ENCODE data around the gene MYO19. TPM values are rescaled to one million over a fixed set of nuclear protein-coding genes. Genes with fewer than 3 reads are reported as not detected.
"Not testable (repeated sequence)": the region's sequence is repeated elsewhere in the genome, so short reads cannot be mapped to it uniquely, and the experiment has no call there.

Gene MYO19
- polyA plus RNA-seq, 3 donors from 2014 or later = 2.8 to 8.3 (median 4.1) TPM

DNA sequence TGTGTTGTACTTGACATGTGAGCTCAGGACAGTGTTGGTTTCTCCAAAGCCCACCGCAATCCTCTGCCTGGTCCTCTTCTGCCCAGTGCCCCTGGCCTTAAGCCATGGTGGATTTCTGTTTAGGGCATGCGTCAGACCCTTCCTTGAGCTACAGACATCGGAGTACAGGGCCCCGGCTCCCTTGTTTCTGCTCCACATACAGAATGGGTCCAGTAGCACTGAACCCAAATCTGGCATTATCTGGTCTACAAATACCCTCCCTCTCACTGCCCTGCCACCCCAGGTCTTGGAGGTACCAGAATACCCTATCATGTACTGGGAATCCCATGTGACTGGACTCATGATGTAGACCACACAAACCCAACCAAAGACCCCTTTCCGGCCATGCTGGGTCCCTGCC lies 75.6 kb downstream of the MYO19 start:
- H3K9me3 Mint-ChIP-seq = no peaks in the 10 kb centered on the region
- no peaks in the 10 kb centered on the region for H3K4me1 Mint-ChIP-seq
- H3K27ac Mint-ChIP-seq = no peak overlapping the region
- H3K36me3 Mint-ChIP-seq = no peaks in the 10 kb centered on the region
- H3K27me3 Mint-ChIP-seq (ENCODE audit: low read depth in 3 of 3) = peaks cover 5 to 18% (median 7%) of the 10 kb centered on the region in 3 donors
- no peak overlapping the region for H3K4me3 Mint-ChIP-seq
- DNase-seq = no peak

DNA sequence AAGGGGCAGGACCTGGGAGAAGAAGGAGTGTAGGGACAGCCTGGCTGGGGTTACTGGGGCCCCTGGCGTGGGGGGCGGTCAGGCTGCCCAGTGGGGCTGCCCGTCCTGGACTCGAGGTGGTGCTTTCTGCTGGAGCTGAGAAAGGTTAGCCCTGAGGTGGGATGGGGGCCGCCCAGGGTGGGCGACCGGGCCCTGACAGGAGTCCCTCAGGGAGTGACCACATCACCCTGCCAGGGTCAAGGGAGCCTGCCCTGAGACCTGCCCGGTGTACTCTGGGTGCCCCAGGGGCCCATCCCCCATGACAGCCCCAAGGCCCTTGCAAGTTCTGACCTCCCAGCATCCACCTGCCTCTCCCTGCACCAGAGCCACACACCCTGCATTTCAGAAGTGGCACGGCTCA lies 77.0 kb downstream of the MYO19 start:
- H3K4me3 Mint-ChIP-seq; H3K27ac Mint-ChIP-seq; H3K27me3 Mint-ChIP-seq (ENCODE audit: low read depth in 3 of 3); H3K9me3 Mint-ChIP-seq; H3K36me3 Mint-ChIP-seq; H3K4me1 Mint-ChIP-seq; DNase-seq: not testable (repeated sequence)

DNA sequence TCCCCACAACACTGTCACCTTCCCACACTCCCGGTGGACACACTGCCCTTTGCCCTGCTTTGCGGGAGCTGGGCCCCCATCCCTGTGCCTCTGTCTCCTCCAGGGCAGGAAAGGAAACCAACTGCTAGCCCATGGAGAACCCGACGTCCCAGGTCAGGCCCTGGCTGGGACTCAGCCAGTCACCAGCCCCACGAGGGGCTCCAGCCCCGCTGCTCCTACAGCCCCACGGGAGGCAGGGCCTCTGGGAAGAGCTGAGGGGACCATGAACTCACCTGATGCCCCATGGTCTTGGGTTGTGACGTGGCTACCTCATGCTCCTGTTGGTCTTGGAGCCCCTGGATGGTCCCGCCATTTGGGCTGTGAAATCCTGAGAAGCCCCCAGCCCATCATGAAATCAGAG lies 81.8 kb downstream of the MYO19 start:
- not testable (repeated sequence) for H3K4me3 Mint-ChIP-seq; DNase-seq; H3K27ac Mint-ChIP-seq; H3K9me3 Mint-ChIP-seq; H3K4me1 Mint-ChIP-seq; H3K36me3 Mint-ChIP-seq; H3K27me3 Mint-ChIP-seq (ENCODE audit: low read depth in 3 of 3)

- H3K4me1 Mint-ChIP-seq; H3K9me3 Mint-ChIP-seq; DNase-seq; H3K27me3 Mint-ChIP-seq (ENCODE audit: low read depth in 3 of 3); H3K36me3 Mint-ChIP-seq; H3K27ac Mint-ChIP-seq; H3K4me3 Mint-ChIP-seq: not testable (repeated sequence)
Observed at GRCh38 chr17:36449997-36450396, 84.7 kb downstream of the MYO19 start.

Other genes with a start within 250 kb of the MYO19 start
- gene TBC1D3G, start 211.0 kb downstream of the MYO19 start, polyA plus RNA-seq = not detected
- not detected for gene TBC1D3H, start 146.4 kb downstream of the MYO19 start, polyA plus RNA-seq
- gene ZNHIT3, start 48.2 kb downstream of the MYO19 start, polyA plus RNA-seq = 10 to 100 TPM; 77.2 to 99.9 (median 91.5) TPM
- gene PIGW, start 119 bp upstream of the MYO19 start, polyA plus RNA-seq = 10 to 100 TPM in 2 of 3 donors, 1 to 10 TPM in 1; 7.2 to 18.8 (median 11.3) TPM
- 10 to 100 TPM; 28.2 to 60.0 (median 35.7) TPM for gene GGNBP2, start 10.1 kb upstream of the MYO19 start, polyA plus RNA-seq
- gene DHRS11, start 57.0 kb upstream of the MYO19 start, polyA plus RNA-seq = 1 to 10 TPM in 2 of 3 donors, not detected in 1; 3.3 to 6.0 TPM
- gene MRM1, start 66.7 kb upstream of the MYO19 start, polyA plus RNA-seq = 1 to 10 TPM in 2 of 3 donors, not detected in 1; 2.0 to 6.4 TPM

Data from immature natural killer cell (primary cell).